22Rv1 (cell line): ENCODE results near the gene SPATS2L.

Experiments
- H3K27ac ChIP-seq: fragments of 450-650 bp; 2 replicates; pipeline ENCODE4 v1.5.1; 2017
- CTCF ChIP-seq: fragments of 450-650 bp; IDR thresholded peaks from 2 replicates; pipeline ENCODE4 v1.5.1; 2017; ENCODE audit warnings: mild to moderate bottlenecking
- ZFX ChIP-seq: fragments of 450-650 bp; IDR thresholded peaks from 2 replicates; pipeline ENCODE4 v1.6.1; 2017; ENCODE audit warnings: antibody characterized with exemption, borderline replicate concordance

SPATS2L gene

GRCh38 chr2:200443916-200444315 is 137.4 kb downstream of the SPATS2L start:
- no peak overlapping the region for H3K27ac ChIP-seq
- TF ChIP-seq ZFX: no peak
- TF ChIP-seq CTCF: no peak

- TF ChIP-seq ZFX: no peak
- no peak for TF ChIP-seq CTCF
- no peak overlapping the region for H3K27ac ChIP-seq
Measured at GRCh38 chr2:200444530-200444929, 138.0 kb downstream of the SPATS2L start.

- TF ChIP-seq CTCF (no peak), ZFX (no peak)
- H3K27ac ChIP-seq: no peak overlapping the region
Measured at GRCh38 chr2:200445284-200445683, 138.8 kb downstream of the SPATS2L start.

- no peak overlapping the region for H3K27ac ChIP-seq
- no peak for TF ChIP-seq ZFX
- TF ChIP-seq CTCF: no peak
Measured at GRCh38 chr2:200446612-200447011, 140.1 kb downstream of the SPATS2L start.

- H3K27ac ChIP-seq: no peak overlapping the region
- TF ChIP-seq ZFX (no peak), CTCF (no peak)
Measured at GRCh38 chr2:200447139-200447855, 140.8 kb downstream of the SPATS2L start.

- no peak for TF ChIP-seq CTCF
- no peak for TF ChIP-seq ZFX
- H3K27ac ChIP-seq: no peak overlapping the region
Measured at GRCh38 chr2:200448455-200448854, 142.0 kb downstream of the SPATS2L start.

GRCh38 chr2:200449149-200449548 is 142.7 kb downstream of the SPATS2L start:
- TF ChIP-seq ZFX (no peak), CTCF (no peak)
- no peak overlapping the region for H3K27ac ChIP-seq
